Measurements from ENCODE around the gene GFOD1. TPM values are rescaled to one million over a fixed set of nuclear protein-coding genes. Genes with fewer than 3 reads are reported as not detected.

Gene GFOD1
- total RNA-seq, 1 experiment from 2014 or later: 0.62 TPM

GRCh38 chr6:13423252-13423651 lies 64.1 kb downstream of the GFOD1 start:
- intact Hi-C loops (cut with micrococcal nuclease; ENCODE audit: unreplicated experiment) (no loop called here), in situ Hi-C loops (cut with HindIII; ENCODE audit: low pct_unique_long_range_greater_than_20kb, low sequenced_read_pairs) (no loop called here)
- no peaks in the 10 kb centered on the region for H3K9me3 ChIP-seq (ENCODE audit: control insufficient read depth, insufficient read depth, low read depth, low read length)
- no TSS peak for BruUV-seq (replicated peaks)
- ChIA-PET POLR2A (no interaction called here), CTCF (no interaction called here)
- DNase-seq (ENCODE audit: low read depth, low spot score): no peak
- H3K36me3 ChIP-seq (ENCODE audit: control insufficient read depth, insufficient read depth, low read length): no peaks in the 10 kb centered on the region
- H3K4me3 ChIP-seq (ENCODE audit: low read depth in 2 of 2, low read length in 2 of 2): no peak overlapping the region
- peaks cover 2% of the 10 kb centered on the region; the same call in 1 of the 2 replicates for H3K27me3 ChIP-seq (ENCODE audit: control insufficient read depth, insufficient read depth, low read length)
- no peak for TF ChIP-seq POLR2AphosphoS5 (IDR thresholded peaks at IDR 0.05; ENCODE audit: low read depth, low read length)
- no peak for TF ChIP-seq REST (IDR thresholded peaks at IDR 0.05; ENCODE audit: insufficient read depth in 1 of 2, low read depth in 2 of 2, low read length in 1 of 2)
- no peak for TF ChIP-seq CTCF (IDR thresholded peaks at IDR 0.05)
- no peak for TF ChIP-seq TCF7L2 (IDR thresholded peaks at IDR 0.05; ENCODE audit: low read depth, low read length)
- TF ChIP-seq SIN3A (IDR thresholded peaks at IDR 0.05; ENCODE audit: borderline replicate concordance, insufficient read depth, low read depth, low read length): no peak
- no peak overlapping the region for H3K27ac ChIP-seq (ENCODE audit: low read length)
- ATAC-seq: no peak
- no peaks in the 10 kb centered on the region for H3K4me1 ChIP-seq (ENCODE audit: control insufficient read depth, insufficient read depth, low read length)

GRCh38 chr6:13422681-13423221 lies 64.6 kb downstream of the GFOD1 start:
- in situ Hi-C loops (cut with HindIII; ENCODE audit: low pct_unique_long_range_greater_than_20kb, low sequenced_read_pairs) (no loop called here), intact Hi-C loops (cut with micrococcal nuclease; ENCODE audit: unreplicated experiment) (no loop called here)
- BruUV-seq (replicated peaks): no TSS peak
- DNase-seq (ENCODE audit: low read depth, low spot score) (no peak), ATAC-seq (no peak)
- no peaks in the 10 kb centered on the region for H3K9me3 ChIP-seq (ENCODE audit: control insufficient read depth, insufficient read depth, low read depth, low read length)
- no peaks in the 10 kb centered on the region for H3K36me3 ChIP-seq (ENCODE audit: control insufficient read depth, insufficient read depth, low read length)
- H3K27ac ChIP-seq (ENCODE audit: low read length): no peak overlapping the region
- H3K27me3 ChIP-seq (ENCODE audit: control insufficient read depth, insufficient read depth, low read length): peaks cover 4% of the 10 kb centered on the region; the same call in 1 of the 2 replicates
- no peaks in the 10 kb centered on the region for H3K4me1 ChIP-seq (ENCODE audit: control insufficient read depth, insufficient read depth, low read length)
- no peak for TF ChIP-seq REST (IDR thresholded peaks at IDR 0.05; ENCODE audit: insufficient read depth in 1 of 2, low read depth in 2 of 2, low read length in 1 of 2)
- TF ChIP-seq SIN3A (IDR thresholded peaks at IDR 0.05; ENCODE audit: borderline replicate concordance, insufficient read depth, low read depth, low read length): no peak
- TF ChIP-seq TCF7L2 (IDR thresholded peaks at IDR 0.05; ENCODE audit: low read depth, low read length): no peak
- TF ChIP-seq POLR2AphosphoS5 (IDR thresholded peaks at IDR 0.05; ENCODE audit: low read depth, low read length): no peak
- no peak for TF ChIP-seq CTCF (IDR thresholded peaks at IDR 0.05)
- ChIA-PET POLR2A (no interaction called here), CTCF (no interaction called here)
- no peak overlapping the region for H3K4me3 ChIP-seq (ENCODE audit: low read depth in 2 of 2, low read length in 2 of 2)

All from Panc1 (cell line).